KOPT-K1 (cell line): Measurements from ENCODE around the gene P2RY10.
"Not testable (repeated sequence)": the region's sequence is repeated elsewhere in the genome, so short reads cannot be mapped to it uniquely, and the experiment has no call there.

Experiments used
- H3K27ac ChIP-seq: fragments of 200-600 bp; sonication (generic); 2 replicates; pipeline ENCODE4 v1.5.1; 2016; ENCODE audit warnings: antibody characterized with exemption, mild to moderate bottlenecking, low read depth, low read length; ENCODE audit not compliant: poor library complexity, severe bottlenecking
- H3K36me3 ChIP-seq: fragments of 200-600 bp; sonication (generic); 2 replicates; pipeline ENCODE4 v1.5.1; 2017; ENCODE audit warnings: antibody characterized with exemption, mild to moderate bottlenecking, low read length, moderate library complexity; ENCODE audit not compliant: insufficient read depth
- H3K9me3 ChIP-seq: fragments of 200-600 bp; sonication (generic); 2 replicates; pipeline ENCODE4 v1.5.1; 2017; ENCODE audit warnings: antibody characterized with exemption, low read length, mild to moderate bottlenecking; ENCODE audit not compliant: insufficient read depth, poor library complexity, severe bottlenecking

The P2RY10 gene

DNA sequence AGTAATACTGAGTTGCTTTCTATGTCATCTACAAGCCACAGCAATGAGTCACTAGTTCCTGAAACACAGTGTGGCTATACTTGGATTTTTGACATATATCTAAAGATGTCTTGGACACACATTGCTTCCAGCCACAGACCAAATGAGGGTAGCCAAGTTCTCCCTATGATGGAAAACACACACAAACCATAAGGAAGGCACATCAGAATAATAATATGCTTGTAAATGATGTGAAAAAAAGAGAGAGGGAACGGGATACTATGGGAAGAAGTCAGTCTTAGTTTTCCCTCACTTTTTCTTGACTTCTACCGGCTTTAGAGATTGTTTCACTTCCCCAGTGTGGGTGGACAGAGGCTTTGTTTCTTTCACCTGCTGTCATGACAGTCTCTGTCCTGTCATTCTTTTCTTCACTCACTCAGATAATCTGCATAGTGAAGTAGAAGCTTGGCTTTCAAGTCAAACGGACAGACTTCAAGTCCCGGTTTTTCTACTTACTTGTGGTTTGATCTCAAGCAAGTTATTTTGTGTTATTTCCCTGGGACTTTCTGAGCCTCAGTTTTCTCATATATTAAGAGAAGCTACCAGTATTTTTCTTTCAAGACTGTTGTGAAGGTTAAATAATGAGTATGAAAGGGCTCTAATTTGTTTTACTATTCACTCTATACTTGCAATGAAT lies 34.7 kb downstream of the P2RY10 start:
- Histone ChIP-seq H3K9me3 (no peaks in the 10 kb centered on the region), H3K27ac (no peak overlapping the region), H3K36me3 (no peaks in the 10 kb centered on the region)

DNA sequence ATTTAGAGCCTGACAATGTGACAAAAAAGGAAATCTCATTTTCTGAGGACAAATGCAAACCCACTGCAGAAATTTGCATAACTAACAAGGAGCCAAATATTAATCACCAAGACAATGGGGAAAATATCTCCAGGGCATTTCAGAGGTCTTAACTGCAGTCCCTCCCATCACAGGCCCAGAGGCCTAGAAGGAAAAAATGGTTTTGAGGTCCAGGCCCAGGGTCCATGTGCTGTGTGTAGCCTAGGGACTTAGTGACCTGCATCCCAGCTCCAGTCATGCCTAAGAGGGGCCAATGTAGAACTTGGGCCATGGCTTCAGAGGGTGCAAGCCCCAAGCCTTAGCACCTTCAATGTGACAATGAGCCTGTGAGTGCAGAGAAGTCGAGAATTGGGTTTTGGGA lies 44.2 kb downstream of the P2RY10 start:
- H3K36me3 ChIP-seq = no peaks in the 10 kb centered on the region
- no peak overlapping the region for H3K27ac ChIP-seq
- H3K9me3 ChIP-seq = peaks cover 22% of the 10 kb centered on the region

DNA sequence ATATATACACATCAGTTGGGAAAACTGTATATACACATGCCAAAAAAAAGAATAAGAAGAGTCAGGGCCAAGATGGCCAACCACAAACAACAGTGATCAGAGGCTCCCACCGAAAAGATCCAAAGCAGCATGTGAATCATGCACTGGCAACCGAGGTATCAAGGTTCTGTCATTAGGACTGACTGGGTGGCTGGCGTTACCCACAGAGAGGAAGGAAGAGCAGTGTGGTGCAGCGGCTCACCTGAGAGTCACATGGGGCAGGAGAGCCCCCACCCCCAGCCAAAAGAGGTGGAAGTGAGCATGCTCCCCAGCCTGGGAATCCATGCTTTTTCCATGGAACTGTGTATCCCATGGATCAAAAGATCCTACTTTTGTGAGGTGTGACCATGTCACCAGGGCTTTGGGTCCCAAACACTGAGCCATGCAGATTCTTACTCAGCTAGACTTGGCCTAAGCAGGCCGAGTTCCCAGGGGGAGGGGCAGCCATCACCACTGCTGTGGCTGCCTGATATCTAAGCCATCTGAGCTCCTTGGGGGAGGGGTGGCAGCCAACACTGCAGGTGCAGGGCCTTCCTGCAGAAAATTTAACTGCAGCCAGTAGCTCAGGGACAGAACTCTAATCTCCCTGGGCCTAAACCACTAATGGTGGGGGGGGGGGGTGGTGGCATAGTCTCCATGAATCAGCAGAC lies 52.8 kb downstream of the P2RY10 start:
- H3K36me3 ChIP-seq = no peaks in the 10 kb centered on the region
- H3K9me3 ChIP-seq = peaks cover 17% of the 10 kb centered on the region
- H3K27ac ChIP-seq = peak overlapping the region; percentile 68

DNA sequence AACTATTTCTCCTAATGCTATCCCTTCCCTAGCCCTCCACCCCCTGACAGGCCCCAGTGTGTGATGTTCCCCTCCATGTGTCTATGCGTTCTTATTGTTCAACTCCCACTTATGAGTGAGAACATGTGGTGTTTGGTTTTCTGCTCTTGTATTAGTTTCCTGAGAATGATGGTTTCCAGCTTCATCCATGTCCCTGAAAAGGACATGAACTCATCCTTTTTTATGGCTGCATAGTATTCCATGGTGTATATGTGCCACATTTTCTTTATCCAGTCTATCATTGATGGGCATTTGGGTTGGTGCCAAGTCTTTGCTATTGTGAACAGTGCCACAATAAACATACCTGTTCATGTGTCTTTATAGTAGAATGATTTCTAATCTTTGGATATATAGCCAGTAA lies 62.3 kb downstream of the P2RY10 start:
- H3K9me3 ChIP-seq = peaks cover 14% of the 10 kb centered on the region
- H3K36me3 ChIP-seq = not testable (repeated sequence)

More for the DNA sequence above, 62.3 kb downstream of the P2RY10 start:
- not testable (repeated sequence) for H3K27ac ChIP-seq
